ENCODE data around the gene CBX7. TPM values are rescaled to one million over a fixed set of nuclear protein-coding genes. Genes with fewer than 3 reads are reported as not detected.

CBX7 gene
- total and polyA plus RNA-seq, 2 donors (not counting 3 experiments of a cell fraction or from before 2014, with no cell fraction given), result 3.4 to 7.1 TPM

- no peak overlapping the region for H3K4me3 ChIP-seq (replicated peaks in 1 of 3; ENCODE audit: insufficient read depth in 1 of 3, low read depth in 1 of 3, low read length in 3 of 3)
- BruUV-seq (replicated peaks), result no TSS peak
- no peak for DNase-seq (ENCODE audit: low read depth, low spot score)
- ChIA-PET POLR2A (interaction anchor here (0.6 kb wide), 1 partner anchor 32 kb away, joined by 3 read pairs; the partner anchor contains the start of gene CBX7), CTCF (interaction anchor here (0.9 to 2.4 kb wide), 7 partner anchors 20 to 131 kb away, joined by 3 to 5 read pairs (median 4); no protein-coding TSS in a partner anchor)
- peak overlapping the region; percentile 45 for H2AFZ ChIP-seq (ENCODE audit: low read depth, low read length)
- H3K4me1 ChIP-seq (ENCODE audit: control insufficient read depth, extremely low read depth, insufficient read depth, low read length), result peaks cover 5% of the 10 kb centered on the region
- no peak for FAIRE-seq
- H3K27me3 ChIP-seq (ENCODE audit: control insufficient read depth in 2 of 2, insufficient read depth in 2 of 2, low read length in 2 of 2), result no peaks in the 10 kb centered on the region
- H3K27ac ChIP-seq (ENCODE audit: insufficient read depth, low read depth, low read length), result peak overlapping the region; percentile 27
- no peaks in the 10 kb centered on the region for H3K79me2 ChIP-seq (ENCODE audit: control insufficient read depth, insufficient read depth, low read length)
- H4K20me1 ChIP-seq (replicated peaks; ENCODE audit: control insufficient read depth, extremely low read depth, insufficient read depth, low read length), result no peaks in the 10 kb centered on the region
- no peaks in the 10 kb centered on the region for H3K9me3 ChIP-seq (replicated peaks; ENCODE audit: control insufficient read depth, insufficient read depth, low read length)
- H3K9ac ChIP-seq (replicated peaks; ENCODE audit: extremely low read depth, insufficient read depth, low read length), result no peak overlapping the region
- no peaks in the 10 kb centered on the region for H3K36me3 ChIP-seq (ENCODE audit: control insufficient read depth in 2 of 2, extremely low read depth in 1 of 2, insufficient read depth in 2 of 2, low read length in 2 of 2)
- dilution Hi-C loops (cut with MboI; ENCODE audit: extremely low pct_ligation_motif_present, low sequenced_read_pairs) (no loop called here), intact Hi-C loops (cut with micrococcal nuclease) (no loop called here)
- H3K4me2 ChIP-seq (ENCODE audit: insufficient read depth, low read length), result no peak overlapping the region
- TF ChIP-seq POLR2A (IDR thresholded peaks at IDR 0.05; ENCODE audit: low read depth, low read length) (no peak), FOS (IDR thresholded peaks at IDR 0.05; ENCODE audit: borderline replicate concordance, insufficient read depth, low read length) (no peak), MAX (IDR thresholded peaks at IDR 0.05; ENCODE audit: insufficient read depth, insufficient read length) (no peak), GATA2 (IDR thresholded peaks at IDR 0.05; ENCODE audit: insufficient read depth, insufficient read length, low read depth, low read length) (no peak), POLR2AphosphoS5 (IDR thresholded peaks at IDR 0.05; ENCODE audit: insufficient read depth, low read depth, low read length) (no peak), EZH2 (IDR thresholded peaks at IDR 0.05; ENCODE audit: borderline replicate concordance, low read depth, low read length, severe bottlenecking) (no peak)
- H3K9me1 ChIP-seq (replicated peaks; ENCODE audit: control insufficient read depth, extremely low read depth, insufficient read depth, low read length), result no peaks in the 10 kb centered on the region
These were observed 32.4 kb upstream of the CBX7 start for GRCh38 chr22:39184586-39185577.

Measured in endothelial cell of umbilical vein (primary cell).